Uterus (tissue), 4 donors: Measurements from ENCODE around the gene AMOT. TPM values are rescaled to one million over a fixed set of nuclear protein-coding genes. Genes with fewer than 3 reads are reported as not detected.
A peak's percentile ranks its signal among the peaks of the same experiment; 100 is the strongest.

Experiments used
- DNase-seq, 2 donors: peaks; one replicate each; pipeline ENCODE4 v3.0.0-alpha.2; 2019 to 2020
- H3K27ac ChIP-seq, 2 donors: fragments of 200-600 bp; sonication (generic); 1 replicate in 1 of 2; 2 replicates in 1 of 2; pipeline ENCODE4 v1.5.1; 2016 to 2018
- H3K27me3 ChIP-seq, 2 donors: fragments of 200-600 bp; sonication (generic); one replicate each; pipeline ENCODE4 v1.5.1; 2018 to 2019; ENCODE audit warnings: control low read depth in 1 of 2
- H3K36me3 ChIP-seq, 2 donors: fragments of 200-600 bp; sonication (generic); one replicate each; pipeline ENCODE4 v1.5.1; 2019; ENCODE audit warnings: control low read depth in 1 of 2
- H3K4me1 ChIP-seq, 2 donors: fragments of 200-600 bp; sonication (generic); one replicate each; pipeline ENCODE4 v1.5.1; 2018 to 2019; ENCODE audit warnings: control low read depth in 1 of 2
- H3K4me3 ChIP-seq, 2 donors: fragments of 200-600 bp; sonication (generic); 1 replicate in 1 of 2; 2 replicates in 1 of 2; pipeline ENCODE4 v1.5.1; 2018 to 2019; ENCODE audit warnings: mild to moderate bottlenecking in 1 of 2
- H3K9me3 ChIP-seq, 2 donors: fragments of 200-600 bp; sonication (generic); one replicate each; pipeline ENCODE4 v1.5.1; 2019; ENCODE audit warnings: control low read depth in 1 of 2
- POLR2A ChIP-seq, 2 donors: fragments of 450-650 bp; IDR thresholded peaks; one replicate each; pipeline ENCODE4 v1.6.1; 2016; ENCODE audit warnings: antibody characterized with exemption in 2 of 2, mild to moderate bottlenecking in 1 of 2, moderate library complexity in 1 of 2
- intact Hi-C: fragments of 100-400 bp; cut with DNase I; formaldehyde crosslinking; loops from one replicate; pipeline ENCODE4 v1.15.1; 2023; ENCODE audit warnings: low total_unique reads
- total RNA-seq, 4 donors: library from RNA; depleted of rRNA in 3 of 4; stranded (reverse); fragments of >200 nt in 3 of 4; gene quantifications; one replicate each; pipeline versions ENCODE4 v1.1.0 to v1.2.4, GENCODE V29; 2014 to 2023
- TF ChIP-seq, protein P1 (sequence below), 4 experiments: fragments of 200-600 bp in 2 of 4; fragments of 450-650 bp in 2 of 4; sonication (generic) in 2 of 4; IDR thresholded peaks; one replicate each; pipeline ENCODE4 v1.5.1; 2016 to 2019; ENCODE audit warnings: antibody characterized with exemption in 4 of 4, mild to moderate bottlenecking in 2 of 4, moderate library complexity in 1 of 4
- donor health status: DM: yes; HTN: yes; CAD: no.

Gene AMOT
- total RNA-seq, 4 donors from 2014 or later = 3.5 to 40.8 (median 14.9) TPM

DNA sequence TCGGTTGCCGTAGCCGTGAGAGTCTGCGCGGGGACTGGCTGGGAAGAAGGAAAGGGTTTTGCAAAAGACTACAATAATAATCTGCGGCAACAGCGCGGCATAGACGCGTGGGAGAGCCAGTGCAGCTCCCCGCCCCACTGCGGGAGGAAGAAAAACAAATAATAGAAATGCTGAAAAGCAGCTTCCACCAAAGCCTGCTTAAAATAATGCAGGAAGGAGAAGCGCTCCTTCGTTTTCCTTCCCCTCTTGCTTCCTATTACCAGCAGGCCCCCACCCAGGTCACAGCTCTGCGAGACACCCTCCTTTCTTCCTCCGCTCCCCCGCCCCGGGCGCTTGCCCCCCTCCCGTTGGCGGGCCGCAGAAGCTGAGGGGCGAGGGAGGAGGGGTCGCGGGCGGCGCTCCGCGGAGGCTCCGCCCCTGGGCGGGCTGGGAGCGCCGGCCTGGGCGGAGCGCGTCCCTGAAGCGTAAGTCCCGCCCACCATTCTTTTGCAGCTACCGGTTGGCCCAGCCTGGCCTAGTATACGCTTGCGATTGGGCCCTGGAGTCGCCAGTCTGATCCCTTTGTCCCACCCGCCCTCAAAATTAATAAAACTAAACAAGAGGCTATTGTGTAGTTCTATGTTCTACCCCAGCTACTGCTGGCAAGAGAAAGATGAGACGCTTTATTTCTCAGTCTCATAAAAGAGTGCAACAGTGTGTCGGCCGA lies 636 bp upstream of the AMOT start:
- Histone ChIP-seq H3K4me1 (no peaks in the 10 kb centered on the region), H3K36me3 (no peaks in the 10 kb centered on the region), H3K27ac (peak overlapping the region; percentile 74 to 79), H3K9me3 (no peaks in the 10 kb centered on the region), H3K4me3 (peak overlapping the region; percentile 46 to 56), H3K27me3 (no peaks in the 10 kb centered on the region)
- intact Hi-C loops = no loop called here
- TF ChIP-seq, protein P1, sequence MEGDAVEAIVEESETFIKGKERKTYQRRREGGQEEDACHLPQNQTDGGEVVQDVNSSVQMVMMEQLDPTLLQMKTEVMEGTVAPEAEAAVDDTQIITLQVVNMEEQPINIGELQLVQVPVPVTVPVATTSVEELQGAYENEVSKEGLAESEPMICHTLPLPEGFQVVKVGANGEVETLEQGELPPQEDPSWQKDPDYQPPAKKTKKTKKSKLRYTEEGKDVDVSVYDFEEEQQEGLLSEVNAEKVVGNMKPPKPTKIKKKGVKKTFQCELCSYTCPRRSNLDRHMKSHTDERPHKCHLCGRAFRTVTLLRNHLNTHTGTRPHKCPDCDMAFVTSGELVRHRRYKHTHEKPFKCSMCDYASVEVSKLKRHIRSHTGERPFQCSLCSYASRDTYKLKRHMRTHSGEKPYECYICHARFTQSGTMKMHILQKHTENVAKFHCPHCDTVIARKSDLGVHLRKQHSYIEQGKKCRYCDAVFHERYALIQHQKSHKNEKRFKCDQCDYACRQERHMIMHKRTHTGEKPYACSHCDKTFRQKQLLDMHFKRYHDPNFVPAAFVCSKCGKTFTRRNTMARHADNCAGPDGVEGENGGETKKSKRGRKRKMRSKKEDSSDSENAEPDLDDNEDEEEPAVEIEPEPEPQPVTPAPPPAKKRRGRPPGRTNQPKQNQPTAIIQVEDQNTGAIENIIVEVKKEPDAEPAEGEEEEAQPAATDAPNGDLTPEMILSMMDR (IDR thresholded peaks at IDR 0.05) = no peak
- TF ChIP-seq POLR2A (IDR thresholded peaks at IDR 0.05) = no peak
- DNase-seq = peak; percentile 83 to 88

DNA sequence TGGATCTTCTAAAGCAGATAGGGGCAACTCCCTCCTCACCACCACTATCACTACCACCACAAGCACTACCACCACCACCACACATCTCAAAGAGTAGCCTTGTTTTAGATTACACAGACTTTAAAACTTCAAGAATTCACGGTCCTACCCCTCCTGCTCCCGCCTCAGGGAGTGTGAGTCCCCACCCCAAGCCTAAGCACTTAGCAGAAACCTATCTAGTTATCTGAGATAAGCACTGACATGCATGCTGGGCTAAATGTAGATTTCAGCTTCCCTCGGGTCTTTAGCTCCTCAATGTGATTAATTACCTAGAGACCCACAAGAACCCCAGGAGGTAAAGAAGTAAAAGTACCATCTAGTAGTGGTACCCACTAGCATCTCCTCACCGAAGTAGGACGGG lies 775 bp downstream of the AMOT start:
- Histone ChIP-seq H3K27ac (peak overlapping the region; percentile 74 to 79), H3K4me1 (no peaks in the 10 kb centered on the region), H3K36me3 (no peaks in the 10 kb centered on the region), H3K4me3 (peak overlapping the region; percentile 46 to 56), H3K9me3 (no peaks in the 10 kb centered on the region), H3K27me3 (no peaks in the 10 kb centered on the region)
- TF ChIP-seq, protein P1 (IDR thresholded peaks at IDR 0.05) = no peak
- TF ChIP-seq POLR2A (IDR thresholded peaks at IDR 0.05) = no peak
- intact Hi-C loops = no loop called here
- DNase-seq = no peak

DNA sequence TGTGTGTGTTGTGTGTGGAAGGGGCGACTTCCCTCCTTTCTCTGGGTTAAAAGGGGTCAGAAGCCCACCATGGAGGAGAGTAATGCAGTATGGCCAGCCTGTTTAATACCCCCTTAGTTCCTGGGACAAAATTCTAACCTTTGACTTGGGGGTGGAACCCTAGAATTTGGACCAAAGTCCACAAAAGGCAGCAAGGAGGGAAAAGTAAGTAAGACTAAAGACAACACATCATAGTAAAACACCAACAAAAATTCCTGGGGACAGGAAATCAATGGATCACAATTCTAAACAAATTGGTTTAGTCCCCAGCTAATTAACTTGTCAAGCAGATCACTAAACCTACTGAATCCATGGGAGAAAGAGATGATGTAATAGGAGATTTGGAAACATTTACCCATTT lies 3.1 kb downstream of the AMOT start:
- TF ChIP-seq, protein P1 (IDR thresholded peaks at IDR 0.05) = no peak
- no peak for TF ChIP-seq POLR2A (IDR thresholded peaks at IDR 0.05)
- no peaks in the 10 kb centered on the region for H3K9me3 ChIP-seq
- H3K36me3 ChIP-seq = no peaks in the 10 kb centered on the region
- no peaks in the 10 kb centered on the region for H3K27me3 ChIP-seq
- H3K27ac ChIP-seq = no peak overlapping the region
- intact Hi-C loops = no loop called here
- H3K4me1 ChIP-seq = no peaks in the 10 kb centered on the region
- H3K4me3 ChIP-seq = no peak overlapping the region
- DNase-seq = no peak

DNA sequence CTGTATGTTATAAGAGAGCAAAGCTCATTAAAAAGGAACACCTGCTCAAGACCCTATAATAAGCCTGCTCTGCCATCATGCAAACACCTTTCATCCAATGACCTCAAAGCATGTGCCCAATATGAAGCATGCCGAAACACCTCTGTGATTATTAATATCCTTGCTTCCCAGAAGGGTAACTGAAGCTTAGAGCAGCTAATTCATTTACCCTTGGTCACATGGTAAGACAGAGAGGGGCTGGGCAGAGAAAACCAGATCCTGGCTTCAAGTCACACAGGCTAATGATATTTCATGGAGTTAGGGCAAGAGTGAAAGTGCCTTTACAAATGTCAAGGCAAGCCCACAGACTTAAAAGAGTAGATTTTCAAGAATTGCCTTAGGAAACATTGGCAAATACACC lies 5.6 kb downstream of the AMOT start:
- Histone ChIP-seq H3K4me1 (no peaks in the 10 kb centered on the region), H3K9me3 (no peaks in the 10 kb centered on the region), H3K27me3 (no peaks in the 10 kb centered on the region), H3K27ac (no peak overlapping the region), H3K4me3 (no peak overlapping the region), H3K36me3 (no peaks in the 10 kb centered on the region)
- TF ChIP-seq, protein P1 (IDR thresholded peaks at IDR 0.05) = no peak
- no peak for TF ChIP-seq POLR2A (IDR thresholded peaks at IDR 0.05)
- intact Hi-C loops = no loop called here
- no peak for DNase-seq

DNA sequence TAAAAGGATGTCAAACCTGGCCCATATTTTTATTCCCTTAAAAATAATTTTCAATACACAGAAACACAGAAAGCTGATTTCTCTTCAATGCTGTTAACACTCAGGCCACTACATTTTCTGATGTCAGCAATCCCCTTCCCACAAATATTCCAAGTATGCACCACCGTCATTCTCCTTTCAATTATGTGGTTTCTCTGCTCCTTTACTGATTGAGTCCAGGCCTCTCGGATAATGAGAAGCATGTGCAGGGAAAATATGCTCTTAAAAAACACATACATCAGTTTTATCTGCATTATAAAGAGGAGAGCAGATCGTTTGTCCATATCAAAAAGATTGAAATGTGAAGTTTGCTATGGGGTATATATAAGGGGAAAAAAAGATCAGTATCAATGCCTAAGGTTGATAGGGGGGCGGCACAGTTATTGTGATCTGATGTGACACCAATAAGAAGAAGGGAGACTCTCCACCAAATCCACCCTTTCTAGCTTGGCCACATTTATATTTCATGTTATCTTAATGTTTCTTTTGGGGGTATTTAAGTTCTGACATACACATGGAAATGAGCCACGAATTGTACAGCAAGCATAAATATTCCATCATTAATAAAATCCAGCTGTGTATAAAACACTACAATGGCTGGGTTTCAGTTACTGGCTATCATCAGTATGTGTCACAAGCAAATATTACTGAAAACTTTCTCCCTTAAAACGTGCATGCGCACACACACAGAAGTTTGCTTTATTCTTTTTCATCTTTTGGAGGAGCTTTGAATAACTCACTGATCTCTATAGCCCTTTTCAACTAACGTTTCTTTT lies 6.4 kb downstream of the AMOT start:
- Histone ChIP-seq H3K36me3 (no peaks in the 10 kb centered on the region), H3K4me3 (no peak overlapping the region), H3K9me3 (no peaks in the 10 kb centered on the region), H3K4me1 (no peaks in the 10 kb centered on the region), H3K27ac (no peak overlapping the region), H3K27me3 (no peaks in the 10 kb centered on the region)
- TF ChIP-seq, protein P1 (IDR thresholded peaks at IDR 0.05) = no peak
- TF ChIP-seq POLR2A (IDR thresholded peaks at IDR 0.05) = no peak
- DNase-seq = no peak
- intact Hi-C loops = no loop called here
